ENCODE measurements around the gene MCF2L. TPM values are rescaled to one million over a fixed set of nuclear protein-coding genes. Genes with fewer than 3 reads are reported as not detected.

MCF2L gene
- total and polyA plus RNA-seq, 10 of the 15 experiments (the other 5 are each of a cell fraction or from before 2014, with no cell fraction given): 0.06 to 1.1 (median 0.21) TPM; not detected in 2

DNA sequence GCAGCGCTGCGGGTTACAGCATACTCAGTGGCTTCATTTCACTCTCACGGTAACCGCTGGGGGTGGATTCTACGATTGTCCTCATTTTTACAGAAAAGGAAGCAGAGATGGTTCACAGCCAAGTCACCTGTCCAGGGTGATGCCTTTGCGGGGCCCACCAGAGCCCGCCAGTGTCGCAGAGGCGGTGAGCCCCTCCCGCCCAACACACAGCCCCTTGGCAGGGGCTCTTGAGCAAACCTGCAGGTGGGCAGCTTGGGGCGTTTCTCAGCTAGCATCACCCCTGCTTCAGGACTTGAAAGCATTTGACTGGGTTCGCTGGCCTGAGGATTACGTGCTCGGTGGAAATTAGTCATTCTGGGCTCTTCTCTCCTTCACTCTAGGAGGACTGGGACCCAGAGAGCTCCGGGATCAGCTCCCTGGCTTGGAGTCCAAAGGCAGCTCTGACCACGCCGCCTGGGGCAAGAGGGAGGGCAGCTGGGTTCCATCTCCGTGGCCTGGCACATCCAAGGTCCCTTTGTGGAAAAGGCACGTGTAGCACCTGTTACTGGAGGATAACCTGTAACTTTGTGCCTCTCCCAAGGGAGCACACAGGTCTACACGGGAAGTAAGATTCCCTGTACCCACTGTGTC is 74.1 kb downstream of the MCF2L start:
- FAIRE-seq (no peak), DNase-seq (ENCODE audit: low read depth, low spot score) (no peak), ATAC-seq (no peak)
- TF ChIP-seq MTA2 (IDR thresholded peaks at IDR 0.05; ENCODE audit: low read depth): no peak
- TF ChIP-seq LARP7 (IDR thresholded peaks at IDR 0.05): no peak
- TF ChIP-seq SPI1 (IDR thresholded peaks at IDR 0.05; ENCODE audit: borderline replicate concordance, insufficient read depth, low read depth, low read length): no peak
- TF ChIP-seq, protein P1, sequence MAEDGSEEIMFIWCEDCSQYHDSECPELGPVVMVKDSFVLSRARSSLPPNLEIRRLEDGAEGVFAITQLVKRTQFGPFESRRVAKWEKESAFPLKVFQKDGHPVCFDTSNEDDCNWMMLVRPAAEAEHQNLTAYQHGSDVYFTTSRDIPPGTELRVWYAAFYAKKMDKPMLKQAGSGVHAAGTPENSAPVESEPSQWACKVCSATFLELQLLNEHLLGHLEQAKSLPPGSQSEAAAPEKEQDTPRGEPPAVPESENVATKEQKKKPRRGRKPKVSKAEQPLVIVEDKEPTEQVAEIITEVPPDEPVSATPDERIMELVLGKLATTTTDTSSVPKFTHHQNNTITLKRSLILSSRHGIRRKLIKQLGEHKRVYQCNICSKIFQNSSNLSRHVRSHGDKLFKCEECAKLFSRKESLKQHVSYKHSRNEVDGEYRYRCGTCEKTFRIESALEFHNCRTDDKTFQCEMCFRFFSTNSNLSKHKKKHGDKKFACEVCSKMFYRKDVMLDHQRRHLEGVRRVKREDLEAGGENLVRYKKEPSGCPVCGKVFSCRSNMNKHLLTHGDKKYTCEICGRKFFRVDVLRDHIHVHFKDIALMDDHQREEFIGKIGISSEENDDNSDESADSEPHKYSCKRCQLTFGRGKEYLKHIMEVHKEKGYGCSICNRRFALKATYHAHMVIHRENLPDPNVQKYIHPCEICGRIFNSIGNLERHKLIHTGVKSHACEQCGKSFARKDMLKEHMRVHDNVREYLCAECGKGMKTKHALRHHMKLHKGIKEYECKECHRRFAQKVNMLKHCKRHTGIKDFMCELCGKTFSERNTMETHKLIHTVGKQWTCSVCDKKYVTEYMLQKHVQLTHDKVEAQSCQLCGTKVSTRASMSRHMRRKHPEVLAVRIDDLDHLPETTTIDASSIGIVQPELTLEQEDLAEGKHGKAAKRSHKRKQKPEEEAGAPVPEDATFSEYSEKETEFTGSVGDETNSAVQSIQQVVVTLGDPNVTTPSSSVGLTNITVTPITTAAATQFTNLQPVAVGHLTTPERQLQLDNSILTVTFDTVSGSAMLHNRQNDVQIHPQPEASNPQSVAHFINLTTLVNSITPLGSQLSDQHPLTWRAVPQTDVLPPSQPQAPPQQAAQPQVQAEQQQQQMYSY (CRISPR knock-in tag; IDR thresholded peaks at IDR 0.05): no peak
- no peak for TF ChIP-seq EGR1 (IDR thresholded peaks at IDR 0.05; ENCODE audit: borderline replicate concordance in 1 of 2, low read depth in 2 of 2, low read length in 2 of 2)
- Histone ChIP-seq H3K9ac (ENCODE audit: control insufficient read depth, insufficient read depth, low read length) (no peak overlapping the region), H2AFZ (ENCODE audit: control insufficient read depth, low read depth, low read length) (no peak overlapping the region), H3K79me2 (ENCODE audit: control insufficient read depth, insufficient read depth, low read length) (no peaks in the 10 kb centered on the region), H3K9me3 (replicated peaks; ENCODE audit: control insufficient read depth, insufficient read depth, low read length) (no peaks in the 10 kb centered on the region), H4K20me1 (ENCODE audit: control insufficient read depth, insufficient read depth) (no peaks in the 10 kb centered on the region), H3K27ac (ENCODE audit: control insufficient read depth, insufficient read depth) (no peak overlapping the region), H3K4me2 (ENCODE audit: control insufficient read depth, insufficient read depth) (no peak overlapping the region), H3K4me3 (no peak overlapping the region), H3K4me1 (ENCODE audit: control insufficient read depth, insufficient read depth, low read length) (no peaks in the 10 kb centered on the region), H3K36me3 (ENCODE audit: control insufficient read depth in 2 of 2, insufficient read depth in 2 of 2, low read length in 1 of 2) (no peaks in the 10 kb centered on the region), H3K27me3 (replicated peaks in 1 of 2; ENCODE audit: control insufficient read depth in 2 of 2, insufficient read depth in 2 of 2, low read length in 1 of 2) (no peaks in the 10 kb centered on the region)
- intact Hi-C loops (cut with micrococcal nuclease; ENCODE audit: unreplicated experiment) (no loop called here), in situ Hi-C loops (cut with MboI) (no loop called here)
- CTCF ChIA-PET: interaction anchor here (1.2 to 1.4 kb wide), 2 partner anchors 13 to 15 kb away, joined by 3 read pairs; no protein-coding TSS in a partner anchor
- BruUV-seq (replicated peaks): no TSS peak
- 50% methylated on average over 19 of the region's 20 CpGs for WGBS (ENCODE audit: insufficient coverage, insufficient replicate concordance, low lambda C conversion rate, missing lambda C conversion rate)
- POLR2A ChIA-PET: no interaction called here
- RAD21 ChIA-PET (ENCODE audit: unreplicated experiment): no interaction called here
- SMC1A ChIA-PET (ENCODE audit: uncharacterized antibody, unreplicated experiment): no interaction called here
